ENCODE data around the gene ARID1A.
"Not testable (repeated sequence)": the region's sequence is repeated elsewhere in the genome, so short reads cannot be mapped to it uniquely, and the experiment has no call there.

The ARID1A gene

GRCh38 chr1:26697978-26698849 is 2.4 kb downstream of the ARID1A start:
- DNase-seq = peak; percentile 81 to 93

DNA sequence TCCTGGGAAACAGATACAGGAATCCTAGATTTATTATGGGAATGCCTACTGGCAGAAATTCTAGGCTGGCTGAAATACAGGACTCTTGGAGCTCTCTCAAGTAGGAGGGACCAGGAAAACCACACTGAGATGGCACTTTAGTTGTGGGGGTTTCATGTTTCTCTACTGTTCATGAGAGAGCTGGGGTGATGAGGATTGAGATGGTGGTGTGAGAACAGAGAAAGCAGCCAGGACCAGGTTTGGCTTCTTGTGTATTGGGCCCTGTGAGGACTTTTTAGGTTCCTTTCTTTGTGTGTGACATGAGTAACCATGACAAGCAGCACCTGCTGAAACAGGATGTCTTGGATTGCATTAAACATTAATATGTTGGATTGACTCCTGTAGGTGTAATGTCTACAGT is 4.9 kb downstream of the ARID1A start:
- DNase-seq = peak in 1 of 2 experiments; percentile 21

GRCh38 chr1:26701266-26701994 is 5.6 kb downstream of the ARID1A start:
- DNase-seq = no peak

DNA sequence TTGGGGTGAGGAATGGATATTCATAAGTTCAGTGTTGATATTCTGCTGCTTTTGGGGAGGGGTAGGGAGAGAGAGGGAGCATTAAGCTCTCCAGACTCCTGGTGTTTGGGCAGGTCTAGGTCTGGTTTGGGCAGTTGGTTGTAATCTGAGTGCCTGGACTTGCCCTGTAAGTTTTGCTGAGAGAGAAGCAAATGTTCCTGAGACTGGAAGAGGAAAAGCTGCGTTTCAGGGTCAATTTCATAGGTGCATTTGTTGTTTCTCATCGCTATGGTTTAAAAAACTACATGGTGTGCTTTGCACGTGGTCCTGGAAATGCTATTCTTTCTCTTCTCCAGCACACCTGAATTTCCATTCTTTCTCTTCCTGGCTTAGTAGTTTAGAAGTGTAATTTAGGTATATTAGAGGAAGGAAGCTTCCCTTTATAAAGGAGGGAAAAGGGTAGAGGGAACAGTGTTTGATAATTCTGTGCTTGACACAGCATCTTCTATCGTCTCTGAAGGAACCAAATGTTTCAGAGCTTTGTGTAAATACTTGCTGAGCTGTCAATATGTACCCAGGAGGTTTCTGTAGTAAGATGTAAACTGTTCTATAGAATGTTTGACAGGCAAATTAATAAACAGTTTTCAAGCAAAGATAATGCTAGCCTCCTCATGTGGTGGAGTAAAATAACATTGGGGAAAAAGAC is 6.3 kb downstream of the ARID1A start:
- DNase-seq = no peak

DNA sequence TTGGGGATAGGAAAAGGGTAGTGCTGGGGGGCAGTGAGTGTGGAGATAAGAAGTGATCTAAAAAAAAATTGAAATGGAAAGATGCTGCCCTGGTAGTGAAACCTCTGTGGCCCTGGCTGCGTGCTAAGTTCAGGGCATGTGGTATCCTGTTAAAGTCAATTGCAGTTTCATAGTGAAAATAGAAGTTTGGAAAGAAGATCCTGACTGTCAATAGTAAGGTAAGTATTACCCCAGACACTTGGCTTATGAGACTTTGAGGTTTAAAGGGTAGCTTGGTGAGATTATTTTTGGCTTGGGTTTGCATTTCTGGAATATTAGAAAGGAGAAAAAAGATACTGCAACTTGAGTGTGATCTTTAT is 6.8 kb downstream of the ARID1A start:
- DNase-seq = no peak

GRCh38 chr1:26703478-26703877 is 7.7 kb downstream of the ARID1A start:
- no peak for DNase-seq

DNA sequence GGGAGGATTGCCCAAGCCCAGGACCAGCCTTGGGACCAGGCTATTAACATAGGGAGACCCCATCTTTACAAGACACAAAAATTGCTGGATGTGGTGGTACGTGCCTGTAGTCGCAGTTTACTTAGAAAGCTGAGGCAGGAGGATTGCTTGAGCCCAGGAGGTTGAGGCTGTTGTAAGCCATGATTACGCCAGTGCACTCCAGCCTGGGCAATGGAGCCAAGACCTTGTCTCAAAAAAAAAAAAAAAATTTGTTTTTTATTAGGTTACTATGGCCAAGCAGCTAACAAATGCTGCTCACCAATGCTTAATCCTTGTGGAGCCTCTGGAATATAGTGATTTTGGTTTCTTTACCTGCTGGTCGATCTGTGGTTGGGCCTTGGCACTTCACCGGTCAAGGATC is 8.8 kb downstream of the ARID1A start:
- no peak for DNase-seq

DNA sequence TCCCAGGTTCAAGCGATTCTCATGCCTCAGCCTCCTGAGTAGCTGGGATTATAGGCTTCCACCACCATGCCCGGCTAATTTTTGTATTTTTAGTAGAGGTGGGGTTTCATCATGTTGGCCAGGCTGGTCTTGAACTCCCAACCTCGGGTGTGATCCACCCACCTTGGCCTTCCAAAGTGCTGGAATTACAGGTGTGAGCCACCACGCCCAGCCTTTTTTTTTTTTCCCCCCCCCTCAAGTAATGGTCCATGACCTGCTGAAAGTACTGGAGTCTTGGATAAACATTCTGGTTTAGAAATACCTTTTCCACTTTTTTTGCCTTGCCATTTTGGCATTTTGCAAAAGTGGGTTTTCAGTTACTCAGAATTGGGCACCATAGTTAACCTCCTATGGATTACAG is 9.4 kb downstream of the ARID1A start:
- not testable (repeated sequence) for DNase-seq

DNA sequence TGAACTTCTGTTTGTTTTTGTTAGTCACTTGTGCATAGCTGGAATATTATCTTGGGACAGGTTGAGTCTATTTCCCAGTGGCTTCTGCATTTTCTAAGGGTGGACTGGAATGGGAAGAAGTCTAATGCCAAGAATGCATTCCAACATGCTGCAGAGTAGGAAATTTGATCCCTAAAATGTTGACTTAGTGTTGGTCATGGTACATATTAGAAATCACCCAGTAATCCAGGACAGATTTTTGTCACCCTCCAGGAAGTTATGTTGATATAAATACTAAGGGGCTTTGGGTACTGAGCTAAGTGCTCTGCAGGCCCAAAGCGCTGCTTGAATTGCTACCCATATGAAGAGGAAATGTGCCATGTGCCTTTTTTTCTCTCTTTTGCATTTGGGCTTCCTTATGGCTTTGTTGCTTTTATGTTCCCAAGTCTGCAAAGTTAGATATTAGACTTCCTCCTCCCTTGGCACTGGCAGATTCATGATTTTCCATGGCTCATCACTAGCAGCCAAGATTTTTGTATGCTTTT is 10.0 kb downstream of the ARID1A start:
- no peak for DNase-seq

GRCh38 chr1:26706315-26706714 is 10.5 kb downstream of the ARID1A start:
- DNase-seq = no peak

DNA sequence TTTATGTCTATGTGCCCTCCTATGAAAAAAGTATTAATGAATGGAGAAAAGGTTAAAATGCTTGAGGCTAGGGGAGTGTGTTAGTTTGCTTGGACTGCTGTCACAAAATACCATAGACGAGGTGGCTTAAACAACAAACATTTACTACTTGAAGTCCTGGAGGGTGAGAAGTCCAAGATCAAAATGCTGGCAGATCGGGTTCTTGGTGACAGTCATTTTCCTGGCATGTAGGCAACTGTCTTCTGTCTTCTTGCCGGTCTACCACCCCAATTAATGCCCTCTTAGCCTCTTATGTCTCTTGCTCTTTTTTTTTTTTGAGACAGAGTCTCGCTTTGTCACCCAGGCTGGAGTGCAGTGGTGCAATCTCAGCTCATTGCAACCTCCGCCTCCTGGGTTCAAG is 15.0 kb downstream of the ARID1A start:
- no peak for DNase-seq

GRCh38 chr1:26711777-26712176 is 16.0 kb downstream of the ARID1A start:
- DNase-seq = no peak

GRCh38 chr1:26717017-26717491 is 21.2 kb downstream of the ARID1A start:
- DNase-seq = no peak

GRCh38 chr1:26719205-26719604 is 23.4 kb downstream of the ARID1A start:
- DNase-seq = no peak

GRCh38 chr1:26721669-26722355 is 26.0 kb downstream of the ARID1A start:
- DNase-seq = peak in 1 of 2 experiments; percentile 29

DNA sequence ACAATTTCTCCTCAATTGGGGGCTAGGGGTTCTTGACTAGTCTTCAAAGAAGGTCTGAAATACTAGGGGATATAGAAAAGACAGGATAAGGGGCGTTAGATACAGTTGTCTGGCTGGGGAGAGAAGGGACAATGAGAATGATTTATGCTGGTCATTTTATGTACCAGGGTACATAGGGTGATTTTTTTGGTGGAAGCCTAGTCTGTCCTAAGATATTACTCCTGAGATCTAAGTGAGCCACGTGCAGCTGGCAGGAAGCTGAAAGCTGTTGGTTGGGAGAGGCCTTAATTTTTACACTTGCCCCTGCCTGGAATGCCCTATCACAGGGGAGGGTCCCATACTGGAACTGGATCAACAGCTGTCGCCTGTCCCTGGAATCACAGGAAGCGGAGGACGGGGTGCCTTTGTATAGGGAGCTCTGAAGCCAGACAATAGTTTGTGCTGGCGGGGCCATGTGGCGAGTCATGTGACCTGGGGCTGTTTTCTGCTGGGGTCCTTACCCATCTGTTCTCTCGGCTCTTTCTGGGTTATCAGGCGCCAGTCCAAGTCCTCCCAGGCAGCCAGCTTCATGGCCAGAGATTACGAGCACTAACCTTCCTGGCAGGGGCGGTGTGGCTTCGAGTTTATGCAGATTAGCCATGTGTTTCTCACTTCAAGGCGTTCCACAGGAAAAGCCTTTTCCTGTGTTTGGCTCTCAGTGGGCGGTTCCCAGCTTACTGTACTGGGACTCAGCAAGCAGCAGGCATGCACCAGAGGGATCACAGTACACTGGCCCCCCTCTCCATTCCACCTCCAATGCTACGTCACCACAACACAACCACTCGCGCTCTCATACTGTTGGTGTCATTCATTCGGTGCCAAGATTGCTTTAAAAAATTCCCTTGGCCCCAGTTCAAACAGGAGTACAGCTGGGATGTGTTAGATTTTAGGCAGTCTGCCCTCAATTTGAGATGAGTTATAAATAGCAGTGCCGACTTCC is 27.5 kb downstream of the ARID1A start:
- DNase-seq = peak; percentile 96

GRCh38 chr1:26724118-26724517 is 28.3 kb downstream of the ARID1A start:
- no peak for DNase-seq

GRCh38 chr1:26724926-26725325 is 29.1 kb downstream of the ARID1A start:
- no peak for DNase-seq

DNA sequence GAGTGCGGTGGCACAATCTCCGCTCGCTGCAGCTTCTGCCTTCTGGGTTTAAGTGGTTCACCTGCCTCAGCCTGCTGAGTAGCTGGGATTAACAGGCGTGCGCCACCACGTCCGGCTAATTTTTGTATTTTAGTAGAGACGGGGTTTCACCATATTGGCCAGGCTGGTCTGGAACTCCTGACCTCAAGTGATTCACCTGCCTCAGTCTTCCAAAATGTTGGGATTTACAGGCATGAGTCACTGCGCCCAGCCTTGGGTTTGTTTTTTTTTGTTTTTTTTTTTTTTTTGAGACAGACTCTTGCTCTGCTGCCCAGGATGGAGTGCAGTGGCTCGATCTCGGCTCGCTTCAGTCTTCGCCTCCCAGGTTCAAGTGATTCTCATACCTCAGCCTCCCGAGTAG is 30.1 kb downstream of the ARID1A start:
- DNase-seq = not testable (repeated sequence)

GRCh38 chr1:26726784-26727183 is 31.0 kb downstream of the ARID1A start:
- no peak for DNase-seq

DNA sequence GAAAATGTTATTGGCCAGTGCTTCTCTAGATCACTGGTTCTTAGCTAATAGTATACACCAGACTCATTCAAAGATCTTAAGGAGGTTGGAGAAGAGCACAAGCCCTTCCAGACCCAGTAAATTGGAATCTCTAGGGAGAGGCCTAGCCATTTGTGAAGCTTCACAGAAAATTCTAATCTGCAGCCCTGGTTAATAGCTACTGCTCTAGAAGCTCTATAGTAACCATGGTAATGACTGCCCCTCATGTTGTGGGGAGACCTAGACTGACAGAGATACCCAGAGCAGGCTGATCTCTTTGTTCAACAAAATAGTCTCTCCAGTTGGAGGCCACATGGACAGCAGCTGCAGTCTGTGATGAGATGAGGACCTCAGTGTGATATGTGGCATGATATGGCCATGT is 31.7 kb downstream of the ARID1A start:
- DNase-seq = no peak
